ENCODE results near the gene S100P.

Gene S100P

DNA sequence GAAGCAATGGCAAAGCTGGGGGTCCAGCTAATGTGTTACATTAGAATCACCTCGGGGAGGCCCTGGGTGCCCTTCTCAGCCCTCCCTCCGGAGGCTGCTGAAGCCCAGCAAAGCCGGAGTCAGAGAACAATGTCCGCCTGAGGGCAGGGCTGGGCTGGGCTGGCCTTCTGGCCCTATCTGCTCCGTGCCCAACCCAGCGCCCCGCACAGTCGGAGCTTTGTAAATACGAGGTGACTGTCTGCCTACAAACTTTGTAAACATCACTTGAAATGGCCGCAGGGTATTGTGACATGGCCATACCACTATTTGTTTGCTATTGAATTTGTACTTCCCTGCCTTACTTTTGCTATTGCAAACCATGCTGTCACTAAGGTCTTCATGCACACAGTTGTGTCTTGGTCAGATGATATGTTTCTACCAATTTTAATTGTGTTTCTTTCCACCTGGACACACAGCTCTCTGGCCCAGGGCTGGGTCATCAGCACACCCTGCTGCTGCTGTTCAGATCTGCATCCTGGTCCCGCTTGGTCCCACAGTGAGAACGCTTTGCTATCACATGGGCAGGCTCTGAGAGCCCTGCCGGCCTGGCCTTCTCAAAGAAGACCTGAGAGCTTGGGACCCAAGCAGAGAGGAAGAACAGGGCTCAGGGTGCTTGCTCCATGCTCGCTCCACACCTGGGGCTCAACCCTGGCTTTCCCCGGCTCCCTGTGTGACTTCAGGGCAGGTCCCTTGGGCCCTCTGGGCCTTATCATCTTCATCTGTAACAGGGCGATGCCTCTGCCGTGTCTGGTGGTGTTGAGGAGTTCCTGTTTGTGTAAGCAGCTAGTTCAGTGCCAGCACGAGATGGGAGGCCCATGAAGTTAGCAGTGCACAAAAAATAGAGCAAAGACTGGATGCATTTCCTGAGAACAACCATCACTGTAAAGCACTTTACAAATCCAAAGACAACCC lies 2.3 kb downstream of the S100P start:
- TF ChIP-seq, protein P1, sequence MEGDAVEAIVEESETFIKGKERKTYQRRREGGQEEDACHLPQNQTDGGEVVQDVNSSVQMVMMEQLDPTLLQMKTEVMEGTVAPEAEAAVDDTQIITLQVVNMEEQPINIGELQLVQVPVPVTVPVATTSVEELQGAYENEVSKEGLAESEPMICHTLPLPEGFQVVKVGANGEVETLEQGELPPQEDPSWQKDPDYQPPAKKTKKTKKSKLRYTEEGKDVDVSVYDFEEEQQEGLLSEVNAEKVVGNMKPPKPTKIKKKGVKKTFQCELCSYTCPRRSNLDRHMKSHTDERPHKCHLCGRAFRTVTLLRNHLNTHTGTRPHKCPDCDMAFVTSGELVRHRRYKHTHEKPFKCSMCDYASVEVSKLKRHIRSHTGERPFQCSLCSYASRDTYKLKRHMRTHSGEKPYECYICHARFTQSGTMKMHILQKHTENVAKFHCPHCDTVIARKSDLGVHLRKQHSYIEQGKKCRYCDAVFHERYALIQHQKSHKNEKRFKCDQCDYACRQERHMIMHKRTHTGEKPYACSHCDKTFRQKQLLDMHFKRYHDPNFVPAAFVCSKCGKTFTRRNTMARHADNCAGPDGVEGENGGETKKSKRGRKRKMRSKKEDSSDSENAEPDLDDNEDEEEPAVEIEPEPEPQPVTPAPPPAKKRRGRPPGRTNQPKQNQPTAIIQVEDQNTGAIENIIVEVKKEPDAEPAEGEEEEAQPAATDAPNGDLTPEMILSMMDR (conservative IDR thresholded peaks at IDR 0.05): no peak; the same call in 1 of the 2 replicates
- 0 out of 2 replicates have a peak, but pooled peaks have one; percentile 22 for TF ChIP-seq ZFX (IDR thresholded peaks at IDR 0.05)
- H3K27ac ChIP-seq: peak overlapping the region; percentile 88

DNA sequence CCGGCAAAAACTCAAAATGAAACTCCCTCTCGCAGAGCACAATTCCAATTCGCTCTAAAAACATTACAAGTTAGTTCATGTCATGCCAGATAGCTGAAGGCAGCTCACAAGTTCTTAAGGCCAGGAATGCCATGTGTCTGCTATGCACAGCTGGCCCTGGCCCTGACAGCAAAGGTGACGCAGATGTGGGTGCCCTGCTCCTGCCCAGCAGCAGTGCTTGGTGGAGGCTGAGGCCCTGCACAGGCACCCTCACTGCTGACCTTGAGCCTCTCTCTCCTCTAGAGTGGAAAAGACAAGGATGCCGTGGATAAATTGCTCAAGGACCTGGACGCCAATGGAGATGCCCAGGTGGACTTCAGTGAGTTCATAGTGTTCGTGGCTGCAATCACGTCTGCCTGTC lies 2.9 kb downstream of the S100P start:
- TF ChIP-seq, protein P1 (conservative IDR thresholded peaks at IDR 0.05): no peak
- no peak for TF ChIP-seq ZFX (IDR thresholded peaks at IDR 0.05)
- H3K27ac ChIP-seq: peak overlapping the region; percentile 88

DNA sequence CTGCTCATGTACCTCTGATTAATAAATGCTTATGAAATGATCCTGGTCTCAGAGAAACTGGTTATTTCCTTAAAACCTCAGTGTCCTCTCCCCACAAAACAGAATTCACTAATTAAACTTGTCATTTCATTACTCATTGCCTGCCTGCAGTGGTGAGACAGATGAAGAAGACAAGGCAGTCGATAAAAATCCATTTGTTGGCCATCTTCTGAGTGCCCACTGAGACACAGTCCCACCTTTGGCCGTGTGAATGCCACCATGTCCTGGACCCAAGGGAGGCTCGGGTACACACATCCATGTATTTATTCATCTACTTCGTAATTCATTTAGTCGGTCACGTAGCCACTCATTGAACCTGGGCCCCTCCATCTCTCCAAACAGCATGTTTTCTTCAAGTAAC lies 3.5 kb downstream of the S100P start:
- no peak for TF ChIP-seq ZFX (IDR thresholded peaks at IDR 0.05)
- TF ChIP-seq, protein P1 (conservative IDR thresholded peaks at IDR 0.05): no peak

DNA sequence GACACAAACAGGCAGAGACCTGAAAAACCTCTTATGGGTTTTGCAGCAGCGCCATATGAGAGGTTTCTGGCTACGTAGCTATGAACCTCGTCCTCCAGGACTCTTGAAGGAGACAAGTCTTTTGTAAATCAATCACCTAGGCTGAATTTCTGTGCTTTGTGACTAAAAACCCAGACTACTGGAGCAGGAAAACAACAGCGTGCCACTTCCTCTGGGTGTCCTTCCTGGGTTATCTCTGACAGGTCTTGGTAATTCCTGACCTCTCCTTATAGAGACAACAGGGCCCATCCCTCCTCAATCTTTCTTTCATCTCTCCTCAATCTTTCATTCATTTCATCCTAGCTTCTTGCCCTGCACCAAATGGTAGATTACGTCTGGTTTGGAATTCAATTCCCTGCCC lies 5.7 kb downstream of the S100P start:
- TF ChIP-seq ZFX (IDR thresholded peaks at IDR 0.05): no peak
- H3K27ac ChIP-seq: no peak overlapping the region

More for the DNA sequence above, 3.5 kb downstream of the S100P start:
- H3K27ac ChIP-seq: peak overlapping the region; percentile 88

DNA sequence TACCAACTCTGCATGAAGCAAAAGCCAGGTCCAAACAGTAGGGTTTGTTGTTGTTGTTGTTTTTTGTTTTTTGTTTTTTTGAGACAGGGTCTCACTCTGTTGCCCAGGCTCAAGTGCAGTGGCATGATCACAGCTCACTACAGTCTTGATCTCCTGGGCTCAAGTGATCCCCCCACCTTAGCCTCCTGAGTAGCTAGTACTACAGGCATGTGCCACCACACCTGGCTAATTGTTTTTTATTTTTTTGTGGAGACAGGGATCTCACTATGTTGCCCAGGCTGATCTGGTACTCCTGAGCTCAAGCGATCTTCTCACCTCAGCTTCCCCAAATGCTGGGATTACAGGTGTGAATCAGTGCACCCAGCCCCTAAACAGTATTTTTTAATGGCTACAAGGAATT lies 6.2 kb downstream of the S100P start:
- no peak overlapping the region for H3K27ac ChIP-seq
- TF ChIP-seq, protein P1 (conservative IDR thresholded peaks at IDR 0.05): no peak
- no peak for TF ChIP-seq ZFX (IDR thresholded peaks at IDR 0.05)

DNA sequence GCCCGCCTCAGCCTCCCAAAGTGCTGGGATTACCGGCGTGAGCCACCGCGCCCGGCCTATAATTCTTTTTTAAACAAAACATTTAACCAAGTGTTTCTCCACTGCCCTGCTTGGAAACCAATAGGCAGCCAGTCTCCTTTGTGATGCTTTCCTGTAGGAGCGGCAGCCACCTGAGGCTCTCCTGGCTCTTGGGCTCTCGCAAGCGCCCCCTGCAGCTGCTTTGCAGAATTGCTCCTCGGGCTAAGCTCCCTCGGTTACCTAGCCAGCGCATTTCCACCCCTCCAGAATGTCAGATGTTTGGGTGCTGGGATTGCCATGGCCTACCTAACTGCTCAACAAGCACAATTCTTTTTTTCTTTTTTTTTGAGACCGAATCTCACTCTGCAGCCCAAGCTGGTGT lies 7.7 kb downstream of the S100P start:
- no peak overlapping the region for H3K27ac ChIP-seq
- no peak for TF ChIP-seq ZFX (IDR thresholded peaks at IDR 0.05)
- TF ChIP-seq, protein P1 (conservative IDR thresholded peaks at IDR 0.05): peak; percentile 39

DNA sequence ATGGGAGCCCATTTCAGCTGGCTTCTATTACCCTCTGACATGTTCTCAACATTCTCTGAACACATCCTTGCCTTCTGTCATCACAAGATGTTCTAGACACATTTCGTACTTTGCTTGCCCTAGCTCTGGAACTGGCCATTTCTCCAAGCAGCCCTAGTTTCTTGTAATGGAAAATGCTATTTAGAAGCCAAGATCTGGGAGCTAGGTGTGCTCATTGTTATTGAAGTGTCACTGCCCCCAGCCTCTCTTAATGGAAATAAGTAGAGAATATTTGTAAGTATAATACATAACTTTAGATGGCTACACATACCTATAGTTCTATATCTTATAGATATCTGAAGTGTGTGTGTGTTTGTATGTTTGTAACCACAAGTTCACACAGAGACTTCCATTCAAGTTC lies 9.1 kb downstream of the S100P start:
- TF ChIP-seq ZFX (IDR thresholded peaks at IDR 0.05): no peak
- TF ChIP-seq, protein P1 (conservative IDR thresholded peaks at IDR 0.05): no peak
- no peak overlapping the region; the same call in 1 of the 2 replicates for H3K27ac ChIP-seq

All from C4-2B (cell line).